Measurements from ENCODE around the gene TGFBR3. TPM values are rescaled to one million over a fixed set of nuclear protein-coding genes. Genes with fewer than 3 reads are reported as not detected.

The TGFBR3 gene
- total and polyA plus RNA-seq, 2 of the 4 experiments (the other 2 are of a cell fraction), result 3.0 to 11.3 TPM

DNA sequence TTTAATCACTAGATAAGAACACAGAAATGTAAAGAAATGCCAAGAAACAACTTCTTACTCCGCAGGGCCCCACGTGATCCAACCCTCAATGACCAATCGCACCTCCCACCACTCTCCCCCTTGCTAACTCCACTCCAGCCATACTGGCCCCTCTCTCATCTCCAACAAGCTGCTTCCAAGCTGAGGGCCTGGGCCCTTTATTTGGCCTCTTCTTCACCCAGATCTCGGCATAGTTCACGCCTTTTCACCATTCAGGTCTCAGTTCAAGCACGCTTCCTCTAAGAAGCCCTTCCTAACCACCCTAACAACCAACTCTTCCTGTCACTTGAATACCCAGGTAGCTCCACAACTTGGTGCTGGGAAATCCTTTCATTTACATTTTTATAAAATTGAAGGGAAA, 110.7 kb downstream of the TGFBR3 start:
- Histone ChIP-seq H3K56ac (ENCODE audit: extremely low read depth, insufficient read depth, low read length) (no peak overlapping the region), H4K20me1 (ENCODE audit: insufficient read depth, low read length) (no peaks in the 10 kb centered on the region), H3K18ac (ENCODE audit: low read depth, low read length) (no peak overlapping the region), H3K4me3 (ENCODE audit: insufficient read depth, low read depth, low read length) (no peak overlapping the region), H2BK15ac (ENCODE audit: low read depth, low read length) (no peak overlapping the region), H4K91ac (ENCODE audit: insufficient read depth, low read depth, low read length) (no peak overlapping the region), H2BK20ac (ENCODE audit: low read depth, low read length) (no peak overlapping the region), H2BK5ac (ENCODE audit: low read depth, low read length, poor library complexity, severe bottlenecking) (no peak overlapping the region), H3K9ac (ENCODE audit: low read depth, low read length) (no peak overlapping the region), H4K5ac (ENCODE audit: low read depth, low read length) (no peak overlapping the region), H3K14ac (replicated peaks; ENCODE audit: low read depth, low read length) (no peak overlapping the region), H3K4me2 (ENCODE audit: low read depth, low read length) (no peak overlapping the region), H3K9me3 (ENCODE audit: control insufficient read depth, insufficient read depth, low read length) (no peaks in the 10 kb centered on the region), H2AK5ac (ENCODE audit: low read depth, low read length) (no peak overlapping the region), H3K36me3 (ENCODE audit: control insufficient read depth, insufficient read depth, low read length) (no peaks in the 10 kb centered on the region), H4K8ac (ENCODE audit: low read depth in 2 of 2, low read length in 2 of 2) (no peak overlapping the region), H3K27ac (ENCODE audit: insufficient read depth, low read length) (no peak overlapping the region), H3K27me3 (ENCODE audit: control insufficient read depth, insufficient read depth, low read length) (no peaks in the 10 kb centered on the region), H3K23ac (ENCODE audit: low read depth, low read length) (no peak overlapping the region), H3K4ac (ENCODE audit: low read depth, low read length) (no peak overlapping the region), H3K9me1 (ENCODE audit: insufficient read depth, low read length) (no peaks in the 10 kb centered on the region), H2BK120ac (ENCODE audit: low read depth, low read length) (no peak overlapping the region), H3K4me1 (ENCODE audit: control insufficient read depth, insufficient read depth, low read length) (0 out of 2 replicates have a peak, but pooled peaks cover 2% of the 10 kb centered on the region), H2AFZ (replicated peaks; ENCODE audit: low read length, poor library complexity) (no peak overlapping the region), H2AK9ac (replicated peaks; ENCODE audit: low read depth, low read length, poor library complexity) (no peak overlapping the region), H3K79me1 (ENCODE audit: low read depth in 1 of 2, low read length in 2 of 2) (no peaks in the 10 kb centered on the region)
- POLR2A ChIA-PET (ENCODE audit: unreplicated experiment), result no interaction called here
- intact Hi-C loops (cut with micrococcal nuclease) (loop anchor here (2.0 kb wide), 1 partner anchor 14 kb away; no protein-coding TSS in a partner anchor), dilution Hi-C loops (cut with HindIII; ENCODE audit: low sequenced_read_pairs, unreplicated experiment) (no loop called here), in situ Hi-C loops (cut with MboI; ENCODE audit: low sequenced_read_pairs) (no loop called here)
- CTCF ChIA-PET, result no interaction called here
- WGBS, 2 experiments (ENCODE audit: extremely low coverage in 2 of 2, insufficient read length in 1 of 2), result no CpG with 5 or more reads among the region's 6 CpGs
- no TSS peak for BruUV-seq (replicated peaks)
- ATAC-seq (ENCODE audit: low read depth) (no peak), DNase-seq (no peak)
- TF ChIP-seq CEBPB (IDR thresholded peaks at IDR 0.05; ENCODE audit: low read depth, low read length), result no peak
